Measurements from ENCODE around the gene SORCS1. TPM values are rescaled to one million over a fixed set of nuclear protein-coding genes. Genes with fewer than 3 reads are reported as not detected.
A peak's percentile ranks its signal among the peaks of the same experiment; 100 is the strongest.

Gene SORCS1
- total RNA-seq, 2 experiments from 2014 or later, result not detected

DNA sequence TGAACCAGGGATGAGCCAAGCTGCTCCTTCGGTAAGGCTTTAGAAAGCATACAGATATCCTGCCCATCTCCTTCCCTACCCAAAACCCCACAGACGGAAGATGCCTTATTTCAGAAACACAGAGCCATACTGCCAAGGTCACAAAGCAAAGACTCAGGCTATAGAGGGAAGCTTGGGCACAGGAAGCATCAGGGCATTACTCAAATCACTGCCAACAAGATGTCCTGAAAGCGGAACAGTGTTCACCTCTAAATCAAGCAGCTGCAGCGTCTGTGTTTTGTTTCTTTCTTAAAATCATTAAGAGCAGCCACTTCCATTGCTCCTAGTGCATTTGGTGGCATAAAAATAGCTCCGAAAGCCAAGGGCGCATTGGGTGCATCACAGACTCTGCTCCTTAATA is 307.3 kb downstream of the SORCS1 start:
- CTCF ChIA-PET, result no interaction called here

DNA sequence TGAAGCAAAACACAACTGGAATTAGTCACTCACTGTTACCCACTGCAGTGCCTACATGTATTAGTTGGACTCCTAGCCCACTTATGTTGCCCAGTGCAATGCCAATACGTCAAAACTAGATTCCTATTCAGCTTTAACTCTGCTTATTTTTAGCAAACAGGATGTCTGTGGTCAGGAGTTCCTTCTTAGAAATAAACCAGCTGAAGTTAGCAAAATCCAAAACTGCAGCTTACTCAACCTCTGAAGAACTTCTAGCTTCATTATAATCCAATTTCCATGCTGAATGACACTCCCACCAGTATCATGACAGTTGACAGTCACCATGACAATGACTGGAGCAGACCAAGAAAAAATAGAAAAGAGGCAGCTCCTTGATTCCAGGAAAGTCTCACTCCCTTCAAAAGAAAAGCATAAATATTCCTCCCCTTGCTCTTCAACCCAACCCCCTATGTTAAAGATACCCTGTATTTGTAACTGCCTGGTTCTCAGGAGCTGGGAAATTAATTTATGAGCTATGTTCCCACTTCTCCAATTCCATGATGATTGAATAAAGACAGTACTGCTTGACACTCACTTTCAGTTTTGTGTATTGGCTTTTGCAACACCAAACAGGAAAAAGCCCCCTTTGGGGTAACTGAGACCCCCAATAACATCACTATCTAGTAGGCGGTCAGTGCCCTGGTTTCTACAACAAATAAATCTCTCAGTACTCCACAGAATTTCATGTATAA is 327.4 kb downstream of the SORCS1 start:
- Mint-ChIP-seq H3K36me3 (ENCODE audit: low read depth) (no peaks in the 10 kb centered on the region), H3K4me3 (peak overlapping the region; percentile 12), H3K27me3 (no peaks in the 10 kb centered on the region), H3K9me3 (peaks cover 5% of the 10 kb centered on the region), H3K4me1 (peaks cover 17% of the 10 kb centered on the region), H3K27ac (peak overlapping the region; percentile 64)
- DNase-seq, result no peak
- CTCF ChIA-PET, result no interaction called here
- POLR2A ChIA-PET, result no interaction called here

More for the DNA sequence above, 307.3 kb downstream of the SORCS1 start:
- no peak overlapping the region for H3K4me3 Mint-ChIP-seq
- H3K9me3 Mint-ChIP-seq, result peaks cover 2% of the 10 kb centered on the region
- no peak for DNase-seq
- no peaks in the 10 kb centered on the region for H3K4me1 Mint-ChIP-seq
- H3K27me3 Mint-ChIP-seq, result no peaks in the 10 kb centered on the region
- POLR2A ChIA-PET, result no interaction called here
- no peaks in the 10 kb centered on the region for H3K36me3 Mint-ChIP-seq (ENCODE audit: low read depth)
- H3K27ac Mint-ChIP-seq, result no peak overlapping the region

DNA sequence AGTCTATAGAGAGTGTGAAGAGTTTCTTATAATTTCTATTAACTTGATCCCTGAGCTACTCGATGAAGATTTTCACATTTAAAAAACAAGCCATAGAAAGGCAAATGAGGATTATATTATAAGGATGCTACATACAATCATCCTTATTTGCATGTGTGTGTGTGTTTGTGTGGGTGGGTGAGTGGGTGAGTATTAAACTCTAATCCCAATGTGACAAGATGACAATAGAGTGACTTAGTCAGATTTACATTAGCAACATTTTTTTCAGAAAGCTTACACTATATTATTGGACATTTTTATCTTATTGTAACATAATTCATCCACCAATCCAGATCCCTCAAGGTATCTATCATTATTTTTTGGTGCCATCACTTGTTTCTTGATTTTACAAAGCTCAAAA is 331.7 kb downstream of the SORCS1 start:
- H3K27me3 Mint-ChIP-seq, result no peaks in the 10 kb centered on the region
- no peaks in the 10 kb centered on the region for H3K36me3 Mint-ChIP-seq (ENCODE audit: low read depth)
- ChIA-PET POLR2A (no interaction called here), CTCF (no interaction called here)
- no peak for DNase-seq
- H3K4me1 Mint-ChIP-seq, result peaks cover 15% of the 10 kb centered on the region
- no peak overlapping the region for H3K4me3 Mint-ChIP-seq
- H3K9me3 Mint-ChIP-seq, result no peaks in the 10 kb centered on the region
- no peak overlapping the region for H3K27ac Mint-ChIP-seq

DNA sequence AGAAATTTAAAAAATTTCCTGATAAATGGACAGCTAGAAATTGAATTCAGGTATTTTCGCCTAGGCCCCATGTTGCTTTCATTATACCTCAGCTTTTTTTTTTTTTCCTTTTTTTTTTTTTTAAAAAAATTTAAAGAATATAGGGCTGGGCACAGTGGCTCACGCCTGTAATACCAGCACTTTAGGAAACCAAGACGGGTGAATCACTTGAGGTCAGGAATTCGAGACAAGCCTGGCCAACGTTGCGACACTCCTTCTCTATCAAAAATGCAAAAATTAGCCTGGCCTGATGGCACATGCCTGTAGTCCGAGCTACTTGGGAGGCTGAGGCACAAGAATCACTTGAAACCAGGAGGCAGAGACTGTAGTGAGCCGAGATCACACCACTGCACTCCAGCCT is 334.0 kb downstream of the SORCS1 start:
- Mint-ChIP-seq H3K9me3 (no peaks in the 10 kb centered on the region), H3K4me1 (no peaks in the 10 kb centered on the region), H3K4me3 (no peak overlapping the region), H3K36me3 (ENCODE audit: low read depth) (no peaks in the 10 kb centered on the region), H3K27me3 (no peaks in the 10 kb centered on the region), H3K27ac (no peak overlapping the region)
- ChIA-PET POLR2A (no interaction called here), CTCF (no interaction called here)
- no peak for DNase-seq

DNA sequence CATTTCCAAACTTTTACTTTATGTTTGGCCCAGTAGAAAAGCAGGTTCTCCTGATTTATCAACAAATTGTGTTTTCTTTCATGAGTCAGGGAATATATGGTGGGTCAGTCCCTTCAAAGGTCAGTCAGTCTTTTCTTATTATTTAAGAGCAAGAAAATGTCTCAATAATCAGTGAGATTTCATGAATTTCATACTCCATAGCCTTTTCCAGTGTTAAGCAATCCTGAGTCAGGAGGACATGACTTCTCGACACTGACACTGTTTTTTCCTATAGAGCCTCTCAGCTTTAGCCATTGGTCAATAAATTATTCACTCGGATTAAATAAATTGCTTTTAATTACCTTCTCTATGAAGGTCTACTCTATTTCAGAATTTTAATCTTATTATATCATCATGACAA is 334.5 kb downstream of the SORCS1 start:
- ChIA-PET CTCF (no interaction called here), POLR2A (no interaction called here)
- DNase-seq, result no peak

DNA sequence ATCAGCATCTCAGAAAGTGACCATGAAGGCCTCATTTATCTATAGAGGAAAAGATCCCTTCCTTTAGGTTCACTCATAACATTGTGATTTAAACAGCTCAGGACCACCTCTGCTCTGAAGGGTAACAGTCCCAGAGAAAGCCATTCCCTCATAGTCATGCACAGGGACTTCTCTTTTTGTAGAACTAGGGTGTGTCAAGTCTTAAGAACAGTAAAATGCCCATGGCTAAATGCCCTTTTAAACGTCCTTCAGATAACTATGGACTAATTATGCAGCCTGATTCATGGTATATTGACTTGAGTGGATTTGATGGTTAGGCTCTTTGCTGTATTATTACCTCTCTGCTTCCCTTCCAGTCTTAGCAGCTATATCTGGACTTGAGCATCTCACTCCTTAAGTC is 337.8 kb downstream of the SORCS1 start:
- H3K27ac Mint-ChIP-seq, result no peak overlapping the region

More for the DNA sequence above, 334.5 kb downstream of the SORCS1 start:
- Mint-ChIP-seq H3K36me3 (ENCODE audit: low read depth) (no peaks in the 10 kb centered on the region), H3K27me3 (no peaks in the 10 kb centered on the region), H3K4me3 (no peak overlapping the region), H3K9me3 (no peaks in the 10 kb centered on the region), H3K27ac (no peak overlapping the region), H3K4me1 (no peaks in the 10 kb centered on the region)

DNA sequence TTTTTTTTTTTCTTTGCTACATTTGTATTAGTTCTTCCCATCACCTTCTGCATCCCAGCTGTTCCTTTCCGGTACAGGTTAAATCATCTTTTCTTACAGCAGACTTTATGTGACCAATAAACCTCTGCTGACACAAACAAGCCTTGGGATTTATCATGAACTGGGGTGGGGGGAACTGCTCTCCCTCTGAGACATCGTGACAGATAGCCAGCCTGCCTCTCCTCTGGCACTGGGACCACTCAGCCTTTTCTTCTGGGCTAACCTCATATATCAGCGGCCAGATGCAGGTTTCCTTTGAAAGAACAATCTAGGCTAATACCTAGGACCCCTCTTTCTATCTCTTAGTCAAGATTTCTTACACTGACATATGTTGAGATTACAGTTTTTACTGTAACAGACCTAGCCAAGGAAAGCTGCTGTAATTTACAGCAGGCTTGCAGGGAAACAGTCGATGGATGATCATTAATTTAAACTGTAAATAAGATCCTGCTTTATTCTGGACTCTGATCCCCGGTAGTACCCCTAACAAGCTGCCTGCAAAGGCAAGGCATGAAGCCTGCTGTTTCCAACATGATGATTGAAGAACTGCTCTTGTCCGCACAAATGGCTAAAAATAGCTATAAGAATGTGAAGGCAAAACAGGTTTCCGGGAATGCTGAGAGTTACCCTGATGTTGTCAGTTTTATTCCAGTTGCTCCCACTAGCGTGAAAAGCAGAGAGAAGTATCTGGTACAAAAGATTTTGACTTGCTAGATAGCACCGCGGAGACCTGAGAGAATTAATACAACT is 338.7 kb downstream of the SORCS1 start:
- Mint-ChIP-seq H3K36me3 (ENCODE audit: low read depth) (no peaks in the 10 kb centered on the region), H3K4me3 (no peak overlapping the region), H3K27ac (no peak overlapping the region), H3K9me3 (no peaks in the 10 kb centered on the region), H3K27me3 (no peaks in the 10 kb centered on the region), H3K4me1 (no peaks in the 10 kb centered on the region)
- ChIA-PET POLR2A (no interaction called here), CTCF (interaction anchor here (0.7 to 1.5 kb wide), 2 partner anchors 12 to 37 kb away, joined by 3 to 4 read pairs; no protein-coding TSS in a partner anchor)
- DNase-seq, result no peak

More for the DNA sequence above, 337.8 kb downstream of the SORCS1 start:
- H3K27me3 Mint-ChIP-seq, result no peaks in the 10 kb centered on the region
- no peak overlapping the region for H3K4me3 Mint-ChIP-seq
- no peak for DNase-seq
- ChIA-PET CTCF (interaction anchor here (0.7 kb wide), 1 partner anchor 12 kb away, joined by 3 read pairs; no protein-coding TSS in a partner anchor), POLR2A (no interaction called here)
- no peaks in the 10 kb centered on the region for H3K9me3 Mint-ChIP-seq
- no peaks in the 10 kb centered on the region for H3K4me1 Mint-ChIP-seq
- no peaks in the 10 kb centered on the region for H3K36me3 Mint-ChIP-seq (ENCODE audit: low read depth)

DNA sequence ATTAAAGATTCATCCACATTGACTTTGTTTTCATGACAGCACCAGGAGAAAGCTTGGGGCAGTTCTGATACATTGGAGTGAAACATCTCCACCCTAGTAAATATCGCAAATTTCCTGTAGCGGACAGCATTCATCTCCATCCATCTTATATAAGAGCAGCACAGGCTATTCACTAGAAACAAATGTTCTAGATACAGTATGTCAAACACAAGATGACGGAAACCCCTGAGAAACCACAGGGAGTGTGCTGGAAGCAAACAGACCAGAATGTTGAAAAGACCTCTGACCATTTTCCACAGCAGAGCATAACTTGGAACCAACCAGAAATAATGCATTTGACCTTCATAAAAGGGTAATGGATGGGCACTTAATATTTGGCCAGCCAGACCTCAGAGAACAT is 343.9 kb downstream of the SORCS1 start:
- no peak overlapping the region for H3K4me3 Mint-ChIP-seq

DNA sequence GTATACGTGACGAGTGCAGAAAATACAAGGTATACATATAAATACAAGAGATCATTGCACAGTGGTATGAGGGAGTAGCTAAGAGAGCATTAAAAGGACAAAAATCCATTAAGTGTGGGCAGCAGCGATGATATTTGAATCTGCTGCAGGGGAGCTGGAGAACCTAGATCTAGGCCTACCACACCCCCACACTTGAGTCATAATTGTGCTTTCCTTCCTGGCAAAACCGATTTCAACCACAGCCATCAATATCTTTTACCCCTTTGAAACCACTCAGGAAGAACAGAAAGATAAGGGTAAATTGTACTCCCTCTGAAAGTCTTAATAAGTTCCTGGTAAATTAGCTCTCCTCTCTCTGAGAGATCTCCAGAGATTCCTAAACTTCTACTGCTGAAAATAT is 345.0 kb downstream of the SORCS1 start:
- CTCF ChIA-PET, result no interaction called here
- Mint-ChIP-seq H3K4me1 (peaks cover 16% of the 10 kb centered on the region), H3K4me3 (no peak overlapping the region), H3K27me3 (no peaks in the 10 kb centered on the region), H3K9me3 (peaks cover 3% of the 10 kb centered on the region), H3K27ac (no peak overlapping the region), H3K36me3 (ENCODE audit: low read depth) (no peaks in the 10 kb centered on the region)
- no peak for DNase-seq
- POLR2A ChIA-PET, result no interaction called here

More for the DNA sequence above, 343.9 kb downstream of the SORCS1 start:
- Mint-ChIP-seq H3K4me1 (peaks cover 16% of the 10 kb centered on the region), H3K36me3 (ENCODE audit: low read depth) (no peaks in the 10 kb centered on the region), H3K27me3 (no peaks in the 10 kb centered on the region), H3K27ac (no peak overlapping the region), H3K9me3 (peaks cover 3% of the 10 kb centered on the region)
- no peak for DNase-seq
- ChIA-PET CTCF (no interaction called here), POLR2A (no interaction called here)

DNA sequence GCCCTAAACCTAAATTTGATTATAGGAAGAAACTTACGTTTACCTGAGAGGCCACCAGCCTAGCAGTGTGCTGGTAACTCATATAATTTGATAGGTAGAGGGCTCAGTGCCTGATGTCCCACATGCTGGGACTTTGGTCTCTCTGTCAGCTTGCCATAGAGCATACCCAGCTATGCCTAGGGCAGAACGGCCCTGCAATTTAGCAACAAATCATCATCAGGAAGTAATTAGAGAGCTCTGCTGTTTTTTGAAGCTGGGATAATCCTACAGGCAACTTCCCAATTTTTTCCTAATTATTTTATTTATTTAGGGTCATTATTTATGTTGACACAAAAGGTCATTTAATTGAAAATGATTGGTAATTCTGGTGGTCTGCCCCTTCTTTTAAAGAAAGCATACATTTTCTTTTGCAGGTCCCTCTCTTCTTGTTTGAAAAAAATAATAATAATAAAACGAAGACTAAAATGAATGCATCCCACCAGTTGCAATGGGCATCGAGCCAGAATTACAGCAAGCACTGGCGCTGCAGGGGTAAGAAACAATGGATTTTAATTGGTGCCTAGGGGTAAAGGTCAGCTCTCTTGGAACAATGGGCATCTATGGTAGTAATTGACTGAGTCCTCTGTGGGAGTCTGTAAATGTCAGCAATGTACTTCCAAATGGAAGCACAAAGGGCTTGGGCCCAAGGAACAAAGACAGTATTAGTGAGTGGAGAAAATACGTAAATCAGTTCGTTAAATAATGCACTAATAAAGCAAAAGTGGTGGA is 348.0 kb downstream of the SORCS1 start:
- Mint-ChIP-seq H3K27ac (no peak overlapping the region), H3K9me3 (peaks cover 3% of the 10 kb centered on the region), H3K36me3 (ENCODE audit: low read depth) (no peaks in the 10 kb centered on the region), H3K27me3 (no peaks in the 10 kb centered on the region), H3K4me1 (peaks cover 16% of the 10 kb centered on the region), H3K4me3 (no peak overlapping the region)
- POLR2A ChIA-PET, result no interaction called here
- DNase-seq, result no peak
- CTCF ChIA-PET, result no interaction called here

DNA sequence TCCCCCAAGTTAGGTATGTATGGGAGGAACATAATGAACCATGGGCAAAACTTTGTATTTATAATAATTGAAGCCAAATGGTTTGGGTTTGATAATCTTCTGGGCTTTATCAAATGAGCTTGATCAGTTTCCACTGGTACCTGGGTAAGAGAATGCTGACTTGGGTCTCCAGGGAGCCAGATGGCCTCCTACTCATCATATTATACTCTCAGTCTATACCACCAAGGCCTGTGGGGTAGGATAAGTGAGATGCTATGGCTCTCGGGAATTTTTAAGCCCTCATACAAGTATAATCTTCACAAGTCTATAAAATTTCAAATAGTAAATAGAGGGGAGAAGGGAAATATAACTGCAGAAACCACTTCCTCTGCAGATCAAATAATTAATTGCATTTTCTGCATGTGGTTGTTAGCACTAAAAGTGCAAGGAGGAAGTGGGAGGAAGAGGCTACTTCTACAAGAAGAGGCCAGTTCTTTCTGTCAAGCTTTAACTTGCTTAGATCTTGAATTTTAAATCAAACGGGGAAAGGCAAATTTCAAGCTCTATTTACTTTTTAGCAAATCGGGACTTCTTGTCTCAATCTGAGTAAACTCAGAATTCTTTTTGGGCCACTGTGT is 349.0 kb downstream of the SORCS1 start:
- Mint-ChIP-seq H3K9me3 (peaks cover 3% of the 10 kb centered on the region), H3K4me3 (no peak overlapping the region), H3K27me3 (no peaks in the 10 kb centered on the region), H3K36me3 (ENCODE audit: low read depth) (no peaks in the 10 kb centered on the region), H3K4me1 (peaks cover 16% of the 10 kb centered on the region), H3K27ac (no peak overlapping the region)
- DNase-seq, result no peak
- ChIA-PET POLR2A (no interaction called here), CTCF (no interaction called here)

DNA sequence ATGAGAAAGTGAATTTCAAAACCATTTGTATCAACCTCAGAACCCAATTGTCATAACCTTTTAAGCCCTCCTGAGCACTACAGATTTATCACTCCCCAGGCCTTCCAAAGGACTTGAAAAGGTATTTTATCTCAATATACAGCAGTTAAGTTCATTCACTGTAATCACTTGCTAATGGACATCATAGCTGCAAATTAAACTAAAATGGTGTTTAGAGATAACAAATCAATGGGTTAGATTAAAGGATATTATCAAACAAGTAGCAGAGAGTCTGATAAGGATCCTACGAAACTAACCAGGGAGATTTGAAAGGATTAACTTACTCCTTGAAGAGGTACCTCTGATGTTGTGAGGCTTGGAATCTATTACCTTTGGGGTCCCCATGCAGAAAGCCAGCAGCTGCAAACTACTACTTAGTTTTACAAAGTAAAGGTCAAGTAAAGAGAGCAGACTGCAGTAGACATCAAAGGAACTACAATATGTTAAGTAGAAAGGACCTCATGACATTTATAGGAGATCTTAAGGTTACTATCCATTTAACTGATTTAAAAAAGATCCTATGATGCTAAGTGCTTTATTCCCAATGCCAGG is 359.4 kb downstream of the SORCS1 start:
- no peaks in the 10 kb centered on the region for H3K4me1 Mint-ChIP-seq
- no peak for DNase-seq
- H3K27ac Mint-ChIP-seq, result no peak overlapping the region
- H3K36me3 Mint-ChIP-seq (ENCODE audit: low read depth), result no peaks in the 10 kb centered on the region
- H3K4me3 Mint-ChIP-seq, result no peak overlapping the region
- POLR2A ChIA-PET, result no interaction called here
- H3K27me3 Mint-ChIP-seq, result no peaks in the 10 kb centered on the region
- CTCF ChIA-PET, result no interaction called here
- peaks cover 5% of the 10 kb centered on the region for H3K9me3 Mint-ChIP-seq
